Karpas-422 (cell line): Measurements from ENCODE around the gene IFRD2. TPM values are rescaled to one million over a fixed set of nuclear protein-coding genes. Genes with fewer than 3 reads are reported as not detected.
A peak's percentile ranks its signal among the peaks of the same experiment; 100 is the strongest.

Experiments
- DNase-seq: peaks from one replicate; pipeline ENCODE4 v3.0.0-alpha.2; 2015
- H2AFZ ChIP-seq: fragments of 200-600 bp; sonication (generic); 2 replicates; pipeline ENCODE4 v1.6.1; 2014; ENCODE audit warnings: antibody characterized with exemption, low read length, mixed read lengths
- H3K27ac ChIP-seq: fragments of 200-600 bp; sonication (generic); 2 replicates; pipeline ENCODE4 v1.5.1; 2014; ENCODE audit warnings: mild to moderate bottlenecking, low read length, moderate library complexity
- H3K27me3 ChIP-seq: fragments of 200-600 bp; sonication (generic); 2 replicates; pipeline ENCODE4 v1.6.1; 2014; ENCODE audit warnings: low read length, mixed read lengths
- H3K36me3 ChIP-seq: fragments of 200-600 bp; sonication (generic); 2 replicates; pipeline ENCODE4 v1.6.1; 2014; ENCODE audit warnings: low read length, mixed read lengths; ENCODE audit not compliant: insufficient read depth
- H3K4me1 ChIP-seq: fragments of 200-600 bp; sonication (generic); 2 replicates; pipeline ENCODE4 v1.6.1; 2014; ENCODE audit warnings: mild to moderate bottlenecking, low read length, mixed read lengths
- H3K4me2 ChIP-seq: fragments of 200-600 bp; sonication (generic); 2 replicates; pipeline ENCODE4 v1.6.1; 2014; ENCODE audit warnings: low read length, low read depth, mild to moderate bottlenecking; ENCODE audit not compliant: poor library complexity, severe bottlenecking
- H3K4me3 ChIP-seq: fragments of 200-600 bp; sonication (generic); 2 replicates; pipeline ENCODE4 v1.5.1; 2014; ENCODE audit warnings: mild to moderate bottlenecking, antibody characterized with exemption, low read length, mixed read lengths
- H3K79me2 ChIP-seq: fragments of 200-600 bp; sonication (generic); 2 replicates; pipeline ENCODE4 v1.6.1; 2014; ENCODE audit warnings: mild to moderate bottlenecking, low read length, mixed read lengths
- H3K9ac ChIP-seq: fragments of 200-600 bp; sonication (generic); 2 replicates; pipeline ENCODE4 v1.6.0; 2014; ENCODE audit warnings: low read length
- H3K9me2 ChIP-seq: fragments of 200-600 bp; sonication (generic), shearing (Covaris generic); replicated peaks from 2 replicates; pipeline ENCODE4 v1.6.0; 2014; ENCODE audit warnings: mild to moderate bottlenecking, low read length, moderate library complexity; ENCODE audit not compliant: insufficient read depth
- H3K9me3 ChIP-seq: fragments of 300-700, 200-600 bp; sonication (generic); 2 replicates; pipeline ENCODE4 v1.6.1; 2014; ENCODE audit warnings: low read length, mixed read lengths
- H4K20me1 ChIP-seq: fragments of 200-600 bp; sonication (generic); 2 replicates; pipeline ENCODE4 v1.6.1; 2014; ENCODE audit warnings: mild to moderate bottlenecking, antibody characterized with exemption, low read length, low read depth; ENCODE audit not compliant: insufficient read depth
- total RNA-seq: library from RNA; depleted of rRNA; stranded (reverse); fragments of >200 nt; shearing (Covaris generic); gene quantifications from 2 replicates; pipeline ENCODE4 v1.2.3, GENCODE V29; 2014; ENCODE audit warnings: low replicate concordance

Gene IFRD2
- total RNA-seq, 1 experiment from 2014 or later, result 75.2 TPM

DNA sequence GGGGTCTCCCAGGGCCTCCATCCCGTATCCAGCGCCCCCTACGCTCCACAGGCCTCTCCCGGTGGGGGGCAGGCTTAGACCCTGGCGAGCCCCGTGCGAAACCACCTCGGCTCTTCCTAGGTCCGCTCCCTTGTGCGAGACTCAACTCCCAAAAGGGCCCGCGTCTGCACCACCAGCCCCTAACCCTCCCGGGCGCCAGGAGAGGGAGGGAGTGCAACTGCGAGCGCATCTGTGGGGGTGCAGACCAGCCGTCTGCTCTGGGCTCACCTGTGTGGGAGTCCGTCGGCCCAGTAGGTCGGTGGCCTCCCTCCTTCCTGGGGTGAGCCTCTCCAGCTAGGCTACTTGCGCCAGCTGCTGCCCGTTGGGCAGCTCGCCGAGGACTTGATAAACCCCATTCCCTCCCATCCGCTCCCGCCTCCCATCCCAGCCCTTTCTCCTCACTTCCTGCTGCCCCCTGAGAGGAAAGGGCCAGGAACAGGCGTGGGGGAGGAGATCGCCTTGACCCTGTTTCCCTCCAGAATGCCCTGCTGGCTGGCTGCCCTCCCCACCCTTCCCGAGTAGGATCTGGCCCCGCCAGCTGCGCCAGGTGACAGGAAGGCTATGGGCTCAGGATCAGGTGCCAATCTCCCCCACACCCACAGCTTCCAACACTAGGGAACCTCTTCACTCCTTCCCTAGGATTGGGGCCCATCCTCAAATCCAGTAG lies 30.3 kb upstream of the IFRD2 start, which contains the start of gene HYAL2:
TSS of gene HYAL2 (minus strand) at position 360 of the 706 bp plus-strand sequence. CDS start 2,256 bp downstream, outside the sequence.
- Histone ChIP-seq H3K4me2 (peak within 1 kb of the TSS; percentile 92), H3K27ac (peak within 1 kb of the TSS; percentile 67), H3K27me3 (no peaks in the 10 kb centered on the region), H3K9ac (peak within 1 kb of the TSS; percentile 91), H3K9me3 (no peaks in the 10 kb centered on the region), H3K4me3 (peak within 1 kb of the TSS; percentile 89), H3K4me1 (peaks cover 29% of the 10 kb centered on the region), H4K20me1 (peaks cover 6% of the 10 kb centered on the region; the same call in 1 of the 2 replicates), H3K36me3 (peaks cover 9% of the 10 kb centered on the region; the same call in 1 of the 2 replicates), H2AFZ (peak within 1 kb of the TSS; percentile 59; the same call in 1 of the 2 replicates), H3K9me2 (no peaks in the 10 kb centered on the region), H3K79me2 (peaks cover 37% of the 10 kb centered on the region)
- DNase-seq, result no peak

DNA sequence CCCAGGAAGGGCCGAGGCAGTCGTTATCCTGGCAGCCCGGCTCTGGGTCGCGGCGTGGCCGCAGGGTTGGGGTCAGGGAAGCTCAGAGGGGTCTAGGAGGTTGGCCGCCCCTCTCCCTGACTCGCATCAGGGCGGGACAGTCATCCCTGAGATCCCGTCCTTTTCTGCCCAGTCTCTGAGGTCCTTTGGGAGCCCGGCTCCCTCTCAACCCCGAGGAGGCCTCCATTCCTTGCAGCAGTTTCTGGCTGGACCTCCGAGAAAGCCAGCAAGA lies 29.8 kb upstream of the IFRD2 start:
- Histone ChIP-seq H3K9ac (peak overlapping the region; percentile 91), H3K27me3 (no peaks in the 10 kb centered on the region), H3K9me3 (no peaks in the 10 kb centered on the region), H3K4me2 (peak overlapping the region; percentile 92), H3K36me3 (peaks cover 9% of the 10 kb centered on the region; the same call in 1 of the 2 replicates), H4K20me1 (peaks cover 5% of the 10 kb centered on the region; the same call in 1 of the 2 replicates), H2AFZ (no peak overlapping the region; the same call in 1 of the 2 replicates), H3K27ac (no peak overlapping the region), H3K9me2 (no peaks in the 10 kb centered on the region), H3K4me3 (peak overlapping the region; percentile 89; the same call in 1 of the 2 replicates), H3K4me1 (peaks cover 30% of the 10 kb centered on the region), H3K79me2 (peaks cover 32% of the 10 kb centered on the region)
- no peak for DNase-seq

DNA sequence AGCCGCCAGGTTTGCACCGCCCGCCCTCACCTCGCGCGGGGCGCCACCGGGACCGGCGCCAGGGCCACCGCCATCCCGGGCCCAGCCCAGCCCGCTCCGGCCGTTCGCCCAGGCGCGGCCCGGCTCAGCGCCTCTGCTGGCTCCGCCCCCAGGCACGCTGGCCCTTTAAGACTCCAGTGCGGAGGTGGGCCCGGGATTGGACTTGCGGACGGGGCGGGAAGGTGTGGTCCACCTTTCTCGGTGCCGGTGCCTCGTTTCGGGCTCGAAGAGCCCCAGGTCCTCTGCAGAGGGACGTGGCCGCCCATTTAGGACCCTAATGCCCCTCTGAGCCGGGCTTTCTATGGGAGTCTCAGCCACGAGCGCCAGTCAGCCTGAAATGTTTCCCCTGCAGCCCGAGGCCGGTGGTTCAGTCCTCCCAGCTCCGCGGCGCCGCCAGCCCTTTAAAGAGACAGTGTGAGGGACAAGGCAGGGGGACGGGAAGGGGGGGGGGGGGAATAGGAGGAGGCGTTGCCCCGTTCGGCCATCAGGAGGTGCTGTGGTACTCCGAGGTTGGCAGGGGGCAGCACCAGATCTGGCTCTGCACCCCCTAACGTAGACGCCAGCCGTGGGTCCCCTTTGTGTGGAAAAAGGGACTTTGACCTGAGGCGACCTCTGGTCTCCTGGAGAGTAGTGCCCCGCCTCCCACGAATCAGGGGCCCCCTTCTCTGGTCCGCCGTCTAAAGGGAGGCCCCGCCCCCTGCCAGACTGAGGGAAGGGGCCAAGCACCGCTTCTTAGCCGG lies 29.3 kb upstream of the IFRD2 start:
- Histone ChIP-seq H3K27ac (peak overlapping the region; percentile 67), H4K20me1 (no peaks in the 10 kb centered on the region; the same call in 1 of the 2 replicates), H3K9ac (peak overlapping the region; percentile 91), H3K4me2 (peak overlapping the region; percentile 92), H3K9me3 (no peaks in the 10 kb centered on the region), H2AFZ (peak overlapping the region; percentile 59; the same call in 1 of the 2 replicates), H3K79me2 (peaks cover 27% of the 10 kb centered on the region), H3K36me3 (peaks cover 9% of the 10 kb centered on the region; the same call in 1 of the 2 replicates), H3K4me1 (peaks cover 26% of the 10 kb centered on the region), H3K4me3 (peak overlapping the region; percentile 89), H3K9me2 (no peaks in the 10 kb centered on the region), H3K27me3 (no peaks in the 10 kb centered on the region)
- DNase-seq, result peak; percentile 94

DNA sequence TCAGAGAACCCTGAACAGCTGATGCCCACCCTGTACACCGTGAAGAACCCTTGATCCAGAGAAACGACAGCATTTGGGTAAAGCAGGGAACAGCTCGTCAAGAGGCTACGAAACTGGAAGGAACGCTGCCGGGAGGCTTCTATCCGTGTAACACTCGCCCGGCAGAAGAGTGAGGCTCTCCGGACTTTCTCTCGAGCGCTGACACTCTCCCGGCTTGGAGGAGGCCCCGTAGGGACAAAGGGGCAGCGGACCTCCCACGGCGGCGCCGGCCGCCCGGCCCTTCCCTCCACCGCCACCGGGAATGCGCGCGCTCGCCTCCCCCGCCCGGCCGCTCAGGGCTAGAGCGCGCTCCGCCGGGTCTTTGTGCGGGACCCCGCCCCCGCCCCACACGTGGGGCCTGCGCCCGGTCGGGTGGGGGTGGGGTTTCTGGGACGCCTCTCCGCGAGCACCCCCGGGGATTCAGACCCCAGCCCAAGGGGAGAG lies 28.7 kb upstream of the IFRD2 start:
- Histone ChIP-seq H4K20me1 (no peaks in the 10 kb centered on the region; the same call in 1 of the 2 replicates), H3K9me2 (no peaks in the 10 kb centered on the region), H2AFZ (no peak overlapping the region), H3K79me2 (peaks cover 22% of the 10 kb centered on the region), H3K27me3 (no peaks in the 10 kb centered on the region), H3K36me3 (peaks cover 6% of the 10 kb centered on the region; the same call in 1 of the 2 replicates), H3K9ac (peak overlapping the region; percentile 91), H3K9me3 (no peaks in the 10 kb centered on the region), H3K4me2 (peak overlapping the region; percentile 92), H3K4me3 (peak overlapping the region; percentile 89), H3K4me1 (peaks cover 21% of the 10 kb centered on the region), H3K27ac (peak overlapping the region; percentile 67; the same call in 1 of the 2 replicates)
- peak; percentile 86 for DNase-seq

DNA sequence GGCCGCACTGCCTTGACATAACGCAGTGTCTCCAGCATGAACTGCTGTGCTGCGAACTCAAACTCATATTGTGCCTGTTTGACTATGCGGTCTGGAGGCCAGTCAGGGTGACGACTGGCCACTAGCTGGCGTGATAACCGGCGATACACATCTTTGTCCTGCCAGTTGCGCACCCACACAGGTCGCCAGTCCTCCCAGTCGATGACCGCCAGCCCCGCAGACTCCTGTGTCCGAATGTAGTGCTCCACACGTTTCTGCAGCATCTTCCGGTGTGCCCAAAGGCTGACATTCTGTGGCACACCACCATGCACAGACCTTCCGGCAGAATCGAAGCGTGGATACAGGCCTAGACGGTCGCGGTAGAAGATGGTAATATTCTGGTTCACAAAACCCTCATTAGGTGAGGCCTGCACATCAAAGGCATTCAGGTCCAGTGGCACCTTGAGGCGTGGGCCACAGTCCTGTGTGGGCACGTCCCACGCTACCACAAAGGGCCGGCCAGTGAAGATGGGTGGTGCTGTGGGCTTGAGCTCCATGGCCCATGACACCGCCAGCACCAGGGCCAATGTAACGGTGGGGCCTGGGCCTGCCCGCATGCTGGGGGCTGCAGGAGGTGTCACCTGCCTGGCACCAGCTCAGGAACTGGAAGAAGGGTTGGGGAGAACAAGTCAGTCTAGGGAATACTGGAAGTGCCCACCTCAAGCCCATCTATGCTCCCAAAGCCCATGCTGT lies 27.8 kb upstream of the IFRD2 start:
- 0 out of 2 replicates have a peak overlapping the region, but pooled peaks have one; percentile 15 for H3K27ac ChIP-seq
- no peaks in the 10 kb centered on the region for H3K27me3 ChIP-seq
- H3K4me1 ChIP-seq, result peaks cover 21% of the 10 kb centered on the region
- DNase-seq, result no peak
- H4K20me1 ChIP-seq, result no peaks in the 10 kb centered on the region; the same call in 1 of the 2 replicates
- peak overlapping the region; percentile 91 for H3K9ac ChIP-seq
- H2AFZ ChIP-seq, result no peak overlapping the region
- peaks cover 22% of the 10 kb centered on the region for H3K79me2 ChIP-seq
- peak overlapping the region; percentile 89 for H3K4me3 ChIP-seq
- H3K9me2 ChIP-seq, result no peaks in the 10 kb centered on the region
- peak overlapping the region; percentile 92 for H3K4me2 ChIP-seq
- H3K36me3 ChIP-seq, result peaks cover 6% of the 10 kb centered on the region; the same call in 1 of the 2 replicates
- H3K9me3 ChIP-seq, result no peaks in the 10 kb centered on the region

DNA sequence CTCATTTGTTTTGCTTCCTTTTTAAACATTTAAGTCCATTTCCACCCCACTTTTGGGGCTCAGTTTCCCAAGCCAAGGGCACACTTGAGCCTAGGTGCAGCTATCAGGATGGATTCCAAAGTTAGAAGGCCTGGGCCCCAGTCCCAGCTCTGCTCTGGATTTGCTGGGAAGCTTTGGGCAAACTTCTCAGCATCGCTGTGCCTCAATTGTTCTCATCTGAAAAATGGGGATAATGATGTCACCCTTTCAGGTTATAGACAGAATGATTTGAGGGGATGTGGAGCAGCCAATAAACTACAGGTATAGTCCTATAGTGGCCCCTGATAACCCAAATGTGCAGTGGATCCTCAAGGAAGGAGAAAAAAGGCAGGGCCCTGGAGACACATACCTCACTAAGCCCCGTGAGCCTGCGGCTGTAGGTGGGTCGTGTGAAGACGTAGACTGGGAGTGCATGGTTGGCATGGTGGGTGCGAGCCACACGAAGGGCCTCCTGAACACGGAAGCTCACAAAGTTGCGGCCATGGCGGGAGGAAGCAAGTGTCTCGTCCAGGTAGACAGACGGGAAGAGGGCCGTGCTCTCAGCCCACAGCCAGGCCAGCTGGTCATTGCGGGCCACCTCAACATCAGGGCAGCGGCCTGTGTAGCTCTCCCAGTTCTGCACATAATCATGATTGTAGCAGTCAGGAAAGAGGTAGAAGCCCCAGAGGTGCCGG lies 27.1 kb upstream of the IFRD2 start:
- Histone ChIP-seq H3K27me3 (no peaks in the 10 kb centered on the region), H3K79me2 (peaks cover 22% of the 10 kb centered on the region), H3K9ac (no peak overlapping the region), H2AFZ (no peak overlapping the region), H3K9me3 (no peaks in the 10 kb centered on the region), H3K4me3 (no peak overlapping the region; the same call in 1 of the 2 replicates), H3K4me1 (peaks cover 21% of the 10 kb centered on the region), H3K9me2 (no peaks in the 10 kb centered on the region), H3K36me3 (peaks cover 6% of the 10 kb centered on the region; the same call in 1 of the 2 replicates), H3K27ac (no peak overlapping the region), H3K4me2 (no peak overlapping the region), H4K20me1 (no peaks in the 10 kb centered on the region; the same call in 1 of the 2 replicates)
- DNase-seq, result no peak

DNA sequence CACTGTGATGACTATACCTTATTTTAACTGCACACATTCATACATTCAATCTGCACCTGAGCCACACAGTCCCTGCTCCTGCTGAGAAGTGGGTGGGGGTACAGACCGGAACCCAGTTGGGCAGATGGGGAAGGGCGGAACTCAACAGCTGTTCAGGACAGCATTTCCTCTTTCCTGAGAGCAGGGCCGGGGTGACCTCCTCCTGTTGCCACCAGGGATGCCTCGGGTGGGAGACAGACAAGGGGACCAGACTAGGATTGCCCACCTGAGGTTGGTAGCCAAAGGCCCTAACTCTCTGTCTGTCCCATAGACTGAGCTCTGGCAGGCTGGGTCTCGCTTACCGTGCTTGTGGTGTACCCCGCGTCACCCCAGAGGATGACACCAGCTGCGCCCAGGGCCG lies 26.4 kb upstream of the IFRD2 start:
- no peaks in the 10 kb centered on the region for H3K9me2 ChIP-seq
- no peak overlapping the region for H3K4me3 ChIP-seq
- H3K27ac ChIP-seq, result no peak overlapping the region
- H3K27me3 ChIP-seq, result no peaks in the 10 kb centered on the region
- H3K4me1 ChIP-seq, result peaks cover 21% of the 10 kb centered on the region
- no peak overlapping the region for H2AFZ ChIP-seq
- no peaks in the 10 kb centered on the region; the same call in 1 of the 2 replicates for H4K20me1 ChIP-seq
- peaks cover 6% of the 10 kb centered on the region; the same call in 1 of the 2 replicates for H3K36me3 ChIP-seq
- H3K79me2 ChIP-seq, result peaks cover 22% of the 10 kb centered on the region
- no peak for DNase-seq
- H3K9me3 ChIP-seq, result no peaks in the 10 kb centered on the region
- H3K9ac ChIP-seq, result no peak overlapping the region
- no peak overlapping the region for H3K4me2 ChIP-seq
